CD4-positive, alpha-beta T cell treated with Interleukin-15 for 1 hour (primary cell): Measurements from ENCODE around the gene ST6GALNAC2.
A peak's percentile ranks its signal among the peaks of the same experiment; 100 is the strongest.
"Not testable (repeated sequence)": the region's sequence is repeated elsewhere in the genome, so short reads cannot be mapped to it uniquely, and the experiment has no call there.

Experiments used
- DNase-seq: peaks from one replicate; pipeline ENCODE4 v3.0.0-alpha.2; 2020

Gene ST6GALNAC2

DNA sequence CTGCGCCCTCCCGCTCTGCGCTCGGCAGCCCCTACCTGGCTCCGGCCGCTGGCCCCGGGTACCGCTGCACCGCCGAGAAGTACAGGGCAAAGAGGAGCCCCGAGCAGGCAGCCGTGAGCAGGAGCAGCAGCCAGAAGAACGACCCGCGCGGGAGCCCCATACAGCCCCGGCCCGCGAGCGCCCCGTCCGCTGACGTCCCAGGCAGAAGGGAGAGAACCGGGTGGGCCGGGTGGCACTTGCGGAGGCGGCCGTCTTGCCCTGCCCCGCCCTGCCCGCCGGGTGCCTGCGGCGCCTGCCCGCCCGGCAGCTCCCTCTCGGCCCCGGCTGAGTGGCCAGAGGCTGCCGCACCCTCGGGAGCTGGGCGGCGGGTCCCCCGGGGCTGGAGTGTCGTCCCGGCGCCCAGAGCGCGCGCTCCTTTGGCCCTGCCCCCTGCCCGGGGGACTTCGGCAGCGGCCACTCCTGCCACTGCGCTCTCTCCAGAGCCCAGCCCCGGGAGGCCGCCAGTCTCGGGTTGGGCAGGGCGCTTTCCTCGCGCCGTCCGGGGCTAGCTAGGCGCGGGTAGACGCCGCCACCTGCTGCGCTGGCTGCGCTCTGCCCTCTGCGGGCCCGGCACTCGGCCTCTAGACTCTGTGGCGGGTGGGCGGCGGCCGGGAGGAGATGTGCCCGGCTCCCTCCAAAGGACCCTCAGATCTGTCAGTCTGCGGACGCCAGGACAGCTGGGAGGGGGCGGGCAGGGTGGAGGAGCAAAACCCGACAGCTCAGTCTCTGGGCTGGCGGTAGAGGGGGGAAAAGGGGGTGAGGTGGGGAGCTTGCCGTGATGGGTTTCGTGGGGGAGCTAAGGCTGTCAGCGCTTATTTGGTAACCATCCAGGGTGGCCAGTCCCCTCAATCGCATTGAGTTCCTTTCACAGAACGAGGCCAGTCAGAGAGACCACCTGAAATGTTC, at the start of gene ST6GALNAC2:
Gene ST6GALNAC2, minus strand, starts transcription at position 212 of the 945 bp plus-strand sequence. Its CDS starts 52 bp downstream, at position 160.
- DNase-seq: peak; percentile 57

DNA sequence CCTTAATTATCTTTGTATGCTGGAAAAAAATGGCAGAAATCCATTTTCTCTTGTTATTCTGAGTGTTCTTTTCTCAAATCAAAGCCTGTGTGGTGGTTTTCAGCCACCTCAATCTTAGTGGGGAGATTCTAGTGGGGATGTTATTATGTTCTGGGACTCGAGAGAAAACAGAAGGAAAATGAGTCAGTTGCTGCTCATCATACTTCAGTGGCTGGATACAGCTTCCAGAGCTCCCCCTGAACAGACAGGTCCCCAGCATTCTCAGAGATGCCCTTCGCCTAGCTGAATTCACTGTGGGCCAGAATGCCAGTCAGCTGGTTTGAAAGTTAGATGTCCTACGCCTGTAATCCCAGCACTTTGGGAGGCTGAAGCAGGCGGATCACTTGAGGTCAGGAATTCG, 49.4 kb upstream of the ST6GALNAC2 start:
- DNase-seq: no peak

GRCh38 chr17:76633628-76634328, 48.1 kb upstream of the ST6GALNAC2 start:
- DNase-seq: no peak

DNA sequence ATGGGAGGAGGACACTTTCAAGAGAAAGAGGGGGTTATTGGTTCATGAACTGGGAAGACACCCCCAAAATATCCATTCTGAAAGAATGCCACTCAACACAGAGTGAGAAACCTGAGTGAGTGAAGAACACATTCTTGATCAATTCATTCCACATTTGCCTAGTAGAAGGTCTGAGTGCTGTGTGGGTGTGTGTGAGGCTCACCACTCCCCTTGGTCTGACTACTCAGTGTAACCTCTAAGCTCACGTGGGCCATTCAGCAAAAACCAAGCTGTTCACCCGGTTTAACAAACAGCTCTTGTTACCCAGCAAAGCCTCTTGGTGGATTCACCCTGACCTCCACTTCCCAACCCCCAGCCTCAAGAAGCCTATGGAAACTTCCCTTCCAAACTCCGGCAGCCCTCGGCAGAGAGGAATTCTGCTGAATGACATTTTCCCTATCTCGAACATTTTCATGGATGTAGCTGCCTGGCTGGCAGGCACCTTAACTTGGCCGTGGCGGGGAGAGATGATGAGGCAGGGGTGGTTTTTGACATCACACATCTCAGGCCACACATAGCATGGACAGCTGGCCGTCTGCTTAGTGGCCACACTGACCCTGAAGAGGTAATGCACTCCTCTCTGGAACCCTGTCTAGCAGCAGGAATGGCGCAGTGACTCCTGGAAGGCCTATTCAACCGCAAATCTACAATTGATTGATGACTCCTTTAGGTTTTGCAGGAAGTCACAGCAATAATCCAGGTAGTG, 46.3 kb upstream of the ST6GALNAC2 start:
- no peak for DNase-seq

DNA sequence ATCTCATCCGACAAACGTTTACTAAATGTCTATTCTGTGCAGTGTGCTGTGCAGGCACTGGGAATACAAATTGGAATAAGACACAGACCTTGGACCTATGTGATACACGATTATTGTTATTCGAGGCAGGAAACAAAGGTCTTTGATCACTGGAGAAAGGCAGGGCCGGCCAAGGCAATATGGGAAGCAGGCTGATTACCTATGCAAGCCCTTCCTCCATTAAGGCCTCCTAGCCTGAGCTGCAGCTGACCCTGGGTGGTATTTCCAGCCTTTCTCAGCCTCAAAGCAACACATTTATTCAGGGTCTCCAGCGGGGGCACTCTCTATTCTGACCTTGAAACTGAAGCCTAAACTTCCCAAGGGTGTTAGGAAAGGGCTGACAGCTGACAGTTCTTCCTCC, 44.5 kb upstream of the ST6GALNAC2 start:
- no peak for DNase-seq

DNA sequence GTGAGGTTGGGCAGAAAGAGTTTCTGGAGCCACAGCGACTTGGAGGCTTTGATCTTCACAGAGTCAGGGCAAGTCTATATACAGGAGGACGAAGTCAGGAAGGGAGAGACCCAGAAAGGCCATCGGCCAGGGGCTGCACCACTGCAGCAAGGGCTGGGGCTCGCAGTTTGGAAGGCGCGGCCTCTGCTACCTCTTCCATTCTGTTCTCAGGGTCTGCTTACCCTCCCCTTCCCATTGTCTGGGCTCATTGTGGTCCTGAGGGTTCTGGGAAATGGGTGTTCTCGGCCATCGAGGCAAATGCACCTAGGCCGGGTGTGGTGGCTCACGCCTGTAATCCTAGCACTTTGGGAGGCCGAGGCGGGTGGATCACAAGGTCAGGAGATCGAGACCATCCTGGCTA, 41.9 kb upstream of the ST6GALNAC2 start:
- DNase-seq: no peak

GRCh38 chr17:76626442-76626841, 40.8 kb upstream of the ST6GALNAC2 start:
- DNase-seq: no peak

DNA sequence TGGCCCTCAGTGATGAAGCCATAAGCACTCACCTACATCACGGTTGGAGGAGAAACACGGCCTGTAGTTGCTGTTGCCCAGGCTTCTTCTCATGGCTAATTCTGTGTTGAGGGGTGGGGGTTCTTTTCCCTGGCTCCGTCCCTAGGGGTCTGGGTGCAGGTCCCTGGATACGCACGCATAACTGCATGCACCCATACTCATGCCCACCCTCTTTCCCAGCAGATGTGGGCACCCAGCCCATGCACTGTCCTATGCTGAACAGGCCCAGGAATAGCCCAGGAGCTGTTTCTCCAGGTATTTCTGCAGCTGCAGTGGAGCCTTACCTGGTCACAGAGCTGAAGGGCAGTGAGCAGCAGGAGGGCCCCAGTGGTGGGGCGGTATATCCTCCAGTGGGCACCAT, 39.8 kb upstream of the ST6GALNAC2 start:
- DNase-seq: no peak

- DNase-seq: peak; percentile 75
These were observed 37.8 kb upstream of the ST6GALNAC2 start for GRCh38 chr17:76623271-76624146.

DNA sequence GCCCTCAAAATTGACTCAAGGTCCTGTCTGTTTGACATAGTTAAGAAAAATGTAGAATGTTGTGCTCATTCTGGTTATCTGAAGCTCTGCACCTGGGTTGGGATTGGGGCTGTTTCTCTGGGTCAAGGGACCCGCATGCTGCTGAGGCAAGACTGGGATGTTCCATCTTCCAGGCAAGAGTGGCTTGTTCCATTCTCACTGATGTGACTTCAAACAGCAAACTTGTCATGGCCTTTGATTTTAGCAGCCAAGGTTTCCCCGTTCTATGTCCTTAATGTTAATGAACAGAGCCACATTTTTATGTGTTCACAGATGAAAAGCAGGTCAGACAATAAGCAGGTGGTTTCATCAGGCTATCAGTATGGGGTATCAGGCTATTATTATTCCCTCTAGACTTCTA, 32.2 kb upstream of the ST6GALNAC2 start:
- no peak for DNase-seq

DNA sequence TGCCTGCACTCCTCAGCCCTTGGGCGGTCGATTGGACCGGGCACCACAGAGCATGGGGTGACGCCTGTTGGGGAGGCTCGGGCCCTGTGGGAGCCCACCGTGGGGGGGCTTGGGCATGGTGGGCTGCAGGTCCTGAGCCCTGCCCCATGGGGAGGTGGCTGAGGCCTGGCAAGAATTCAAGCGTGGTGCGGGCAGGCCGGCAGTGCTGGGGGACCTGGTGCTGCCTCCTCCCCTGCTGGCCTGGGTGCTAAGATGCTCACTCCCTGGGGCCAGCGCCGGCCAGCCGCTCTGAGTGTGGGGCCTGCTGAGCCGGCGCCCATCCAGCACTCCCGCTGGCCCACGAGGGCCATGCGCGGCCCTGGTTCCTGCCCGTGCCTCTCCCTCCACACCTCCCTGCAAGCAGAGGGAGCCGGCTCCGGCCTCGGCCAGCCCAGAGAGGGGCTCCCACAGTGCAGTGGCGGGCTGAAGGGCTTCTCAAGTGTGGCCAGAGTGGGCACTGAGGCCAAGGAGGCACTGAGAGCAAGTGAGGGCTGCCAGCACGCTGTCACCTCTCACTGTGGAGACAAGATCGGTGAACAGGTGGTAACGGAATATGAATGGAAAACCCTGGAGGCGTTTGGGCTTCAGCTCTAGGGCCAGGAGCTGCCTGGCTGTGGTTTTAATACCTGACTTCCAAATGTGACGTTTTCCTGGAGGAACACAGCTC, 29.4 kb upstream of the ST6GALNAC2 start:
- DNase-seq: no peak

- not testable (repeated sequence) for DNase-seq
These were observed 28.6 kb upstream of the ST6GALNAC2 start for GRCh38 chr17:76614064-76614759.

DNA sequence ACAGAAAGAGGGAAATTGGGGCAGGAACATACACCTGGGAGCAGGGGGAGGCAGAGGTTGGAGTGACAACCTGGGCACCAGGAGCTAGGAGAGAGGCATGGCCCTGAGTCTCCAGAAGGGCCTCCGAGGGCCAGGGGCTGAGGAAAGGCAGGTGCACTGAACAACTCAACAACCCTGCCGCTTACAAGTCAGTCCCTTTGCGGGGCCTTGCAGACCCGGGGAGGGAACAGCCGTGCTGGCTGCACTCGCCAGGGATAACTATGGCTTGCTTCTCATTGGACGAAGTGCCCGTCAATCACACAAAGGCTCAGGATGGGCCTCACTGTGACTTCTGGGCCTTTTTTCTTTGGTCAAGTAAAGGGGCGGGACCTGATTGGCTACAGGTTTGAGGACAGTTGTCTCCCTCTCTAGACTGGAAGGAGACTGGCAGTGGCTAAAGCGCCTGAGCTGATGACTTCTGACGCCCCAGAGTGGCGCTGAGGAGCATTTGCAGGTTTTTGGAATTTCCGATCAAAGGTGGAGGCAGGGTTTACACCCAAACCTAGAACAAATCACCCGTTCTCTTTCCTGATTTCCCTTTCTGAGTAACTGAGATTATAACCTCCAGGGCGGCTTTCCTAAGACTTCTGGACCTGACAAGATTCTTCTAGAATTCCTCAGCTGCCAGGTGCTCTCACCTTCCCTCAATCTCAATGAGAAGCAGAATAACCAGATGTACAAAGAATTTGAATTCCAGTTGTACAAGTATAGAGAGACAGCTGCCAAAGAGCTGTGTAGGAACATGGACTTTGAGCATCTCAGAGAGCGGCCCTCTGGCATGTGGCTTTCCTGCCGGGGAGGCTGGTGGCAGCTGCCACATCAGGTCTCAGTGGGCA, 27.6 kb upstream of the ST6GALNAC2 start:
- no peak for DNase-seq

DNA sequence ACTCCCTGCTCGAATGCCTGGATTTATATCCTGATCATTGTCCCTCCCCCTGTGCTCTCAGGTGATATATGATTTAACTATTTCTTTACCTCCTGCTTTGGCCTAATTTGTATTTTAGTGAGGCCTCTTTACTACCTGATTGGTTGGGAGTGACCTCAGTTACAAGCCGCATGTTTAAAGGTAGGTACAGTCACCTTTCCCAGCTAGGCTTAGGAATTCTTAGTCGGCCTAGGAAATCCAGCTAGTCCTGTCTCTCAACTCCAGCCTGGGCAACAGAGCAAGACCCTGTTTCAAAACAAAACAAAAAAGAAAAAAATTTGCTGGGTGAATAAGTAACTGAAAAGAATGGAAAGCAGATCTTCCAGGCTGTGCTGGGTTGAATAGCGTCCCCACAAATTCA, 26.8 kb upstream of the ST6GALNAC2 start:
- no peak for DNase-seq

- no peak for DNase-seq
These were observed 26.1 kb upstream of the ST6GALNAC2 start for GRCh38 chr17:76611758-76612157.

DNA sequence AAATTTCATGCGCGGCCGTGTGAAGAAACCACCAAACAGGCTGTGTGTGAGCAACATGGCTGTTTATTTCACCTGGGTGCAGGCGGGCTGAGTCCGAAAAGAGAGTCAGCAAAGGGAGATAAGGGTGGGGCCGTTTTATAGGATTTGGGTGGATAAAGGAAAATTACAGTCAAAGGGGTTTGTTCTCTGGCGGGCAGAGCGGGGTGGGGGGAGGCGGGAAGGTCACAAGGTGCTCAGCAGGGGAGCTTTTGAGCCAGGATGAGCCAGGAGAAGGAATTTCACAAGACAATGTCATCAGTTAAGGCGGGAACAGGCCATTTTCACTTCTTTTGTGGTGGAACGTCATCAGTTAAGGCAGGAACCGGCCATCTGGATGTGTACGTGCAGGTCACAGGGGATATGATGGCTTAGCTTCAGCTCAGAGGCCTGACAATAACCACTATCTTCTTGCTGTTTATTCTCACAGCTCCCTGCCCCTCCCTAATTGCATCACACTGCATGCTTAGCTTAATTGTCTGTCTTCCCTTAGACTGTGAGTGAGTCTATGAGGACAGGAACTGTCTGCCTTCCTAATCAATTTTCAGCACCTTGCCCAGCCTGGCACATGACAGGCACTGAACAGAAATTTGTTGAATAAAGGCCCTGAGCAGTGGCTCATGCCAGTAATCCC, 25.6 kb upstream of the ST6GALNAC2 start:
- not testable (repeated sequence) for DNase-seq

DNA sequence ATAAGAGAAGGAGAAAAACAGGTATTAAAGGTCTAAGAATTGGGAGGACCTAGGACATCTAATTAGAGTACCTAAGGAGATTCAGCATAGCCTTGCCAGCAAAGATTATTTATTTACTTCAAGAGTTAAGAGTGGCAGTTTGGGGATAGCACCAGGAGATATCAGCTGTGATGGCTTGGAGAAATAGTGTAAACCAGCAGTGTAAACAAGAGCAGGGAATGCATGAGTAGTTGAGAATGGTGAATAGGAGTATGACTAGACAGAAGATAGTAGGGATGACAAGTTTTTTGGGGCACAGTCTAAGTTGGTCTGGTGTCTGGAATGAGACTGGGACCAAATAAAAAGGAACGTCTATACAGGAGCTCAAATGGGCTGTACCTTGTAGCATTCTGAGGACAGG, 21.0 kb upstream of the ST6GALNAC2 start:
- DNase-seq: not testable (repeated sequence)

DNA sequence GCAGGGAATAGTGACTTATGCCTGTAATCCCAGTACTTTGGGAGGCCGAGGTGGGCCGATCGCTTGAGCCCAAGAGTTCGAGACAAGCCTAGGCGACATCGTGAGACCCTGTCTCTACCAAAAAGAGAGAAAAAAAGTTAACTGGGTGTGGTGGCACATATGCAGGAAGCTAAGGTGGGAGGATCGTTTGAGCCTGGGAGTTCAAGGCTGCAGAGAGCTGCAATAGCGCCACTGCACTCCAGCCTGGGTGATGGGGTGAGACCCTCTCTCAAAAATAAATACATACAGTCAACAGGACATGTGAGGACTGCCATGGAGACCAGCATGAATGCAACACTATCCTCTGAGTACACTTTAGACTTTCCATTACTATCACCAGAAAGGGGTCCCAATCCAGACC, 15.4 kb upstream of the ST6GALNAC2 start:
- no peak for DNase-seq
